22Rv1 (cell line): ENCODE data around the gene ASB9.

Experiments used
- CTCF ChIP-seq: fragments of 450-650 bp; IDR thresholded peaks from 2 replicates; pipeline ENCODE4 v1.5.1; 2017; ENCODE audit warnings: mild to moderate bottlenecking
- ZFX ChIP-seq: fragments of 450-650 bp; IDR thresholded peaks from 2 replicates; pipeline ENCODE4 v1.6.1; 2017; ENCODE audit warnings: antibody characterized with exemption, borderline replicate concordance

- TF ChIP-seq CTCF (no peak), ZFX (no peak)
Measured at GRCh38 chrX:15310117-15310516, 40.2 kb upstream of the ASB9 start.
